Mesendoderm (in vitro differentiated cells): ENCODE results near the gene CLIP3.

Experiments
- DNase-seq: peaks from one replicate; pipeline ENCODE4 v3.0.0; 2013
- H2AK5ac ChIP-seq: 2 replicates; pipeline ENCODE4 v1.6.1; 2013; ENCODE audit warnings: low read length, inconsistent platforms
- H2BK120ac ChIP-seq: 2 replicates; pipeline ENCODE4 v1.6.1; 2013; ENCODE audit warnings: low read depth, mild to moderate bottlenecking, low read length, moderate library complexity, mixed read lengths
- H2BK15ac ChIP-seq: replicated peaks from 2 replicates; pipeline ENCODE4 v1.6.1; 2013; ENCODE audit warnings: low read depth, mild to moderate bottlenecking, moderate library complexity
- H2BK5ac ChIP-seq: 2 replicates; pipeline ENCODE4 v1.6.1; 2013; ENCODE audit warnings: low read length, inconsistent platforms
- H3K18ac ChIP-seq: 2 replicates; pipeline ENCODE4 v1.6.1; 2013; ENCODE audit warnings: mild to moderate bottlenecking, low read length, mixed read lengths
- H3K23ac ChIP-seq: one replicate; pipeline ENCODE4 v1.6.1; 2013; ENCODE audit warnings: low read length
- H3K27ac ChIP-seq: 2 replicates; pipeline ENCODE4 v1.5.1; 2013; ENCODE audit warnings: low read depth, mild to moderate bottlenecking, inconsistent platforms, low read length, moderate library complexity
- H3K27me3 ChIP-seq: 2 replicates; pipeline ENCODE4 v1.6.1; 2013; ENCODE audit warnings: low read length, control low read depth, mild to moderate bottlenecking, inconsistent platforms; ENCODE audit not compliant: insufficient read depth, poor library complexity
- H3K36me3 ChIP-seq: 2 replicates; pipeline ENCODE4 v1.6.1; 2013; ENCODE audit warnings: low read length, inconsistent platforms; ENCODE audit not compliant: control insufficient read depth, insufficient read depth
- H3K4ac ChIP-seq: one replicate; pipeline ENCODE4 v1.6.1; 2013; ENCODE audit warnings: low read depth, mild to moderate bottlenecking, low read length, moderate library complexity
- H3K4me1 ChIP-seq: 2 replicates; pipeline ENCODE4 v1.6.1; 2013; ENCODE audit warnings: low read depth, low read length, inconsistent platforms; ENCODE audit not compliant: control insufficient read depth
- H3K4me2 ChIP-seq: 2 replicates; pipeline ENCODE4 v1.6.1; 2013; ENCODE audit warnings: low read length
- H3K4me3 ChIP-seq: 2 replicates; pipeline ENCODE4 v1.5.1; 2013; ENCODE audit warnings: mild to moderate bottlenecking, low read length
- H3K56ac ChIP-seq: one replicate; pipeline ENCODE4 v1.6.1; 2013; ENCODE audit warnings: low read length
- H3K79me1 ChIP-seq: 2 replicates; pipeline ENCODE4 v1.6.1; 2013; ENCODE audit warnings: low read length, inconsistent platforms
- H3K79me2 ChIP-seq: 2 replicates; pipeline ENCODE4 v1.6.1; 2013; ENCODE audit warnings: mild to moderate bottlenecking, low read length; ENCODE audit not compliant: control insufficient read depth, insufficient read depth
- H3K9ac ChIP-seq: 2 replicates; pipeline ENCODE4 v1.6.1; 2013; ENCODE audit warnings: low read length, inconsistent platforms
- H4K5ac ChIP-seq: one replicate; pipeline ENCODE4 v1.6.1; 2013; ENCODE audit warnings: low read length
- H4K8ac ChIP-seq: one replicate; pipeline ENCODE4 v1.6.1; 2013; ENCODE audit warnings: low read depth, mild to moderate bottlenecking, control low read depth, low read length, moderate library complexity
- WGBS: extraction: QIAGEN DNeasy Blood & Tissue Kit; methylation state at CpG from one replicate; pipeline ENCODE4 v1.1.7; 2013; ENCODE audit warnings: low lambda C conversion rate, missing lambda C conversion rate; ENCODE audit not compliant: insufficient coverage; ENCODE audit errors: extremely low coverage; 5-methylcytosine and 5-hydroxymethylcytosine counted together

The CLIP3 gene

DNA sequence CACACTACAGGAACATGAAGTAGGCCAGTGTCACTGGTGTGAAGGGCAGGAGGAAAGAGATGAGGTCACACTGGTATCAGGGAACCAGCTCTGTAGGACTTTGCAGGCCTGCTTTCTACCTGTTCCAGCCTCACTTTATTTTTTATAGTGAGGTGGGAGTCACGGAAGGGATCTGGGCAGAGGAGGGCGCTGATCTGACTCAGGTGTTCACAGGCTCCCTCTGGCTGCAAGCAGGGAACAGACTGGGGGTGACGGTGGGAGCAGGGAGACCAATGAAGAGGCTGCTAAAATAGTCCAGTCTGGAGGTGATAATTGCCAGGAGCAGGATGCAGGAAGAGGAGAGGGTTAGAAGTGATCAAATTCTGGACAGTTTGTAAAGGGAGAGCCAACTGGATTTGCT lies 18.6 kb upstream of the CLIP3 start:
- H3K9ac ChIP-seq = peak overlapping the region; percentile 8
- H3K4me2 ChIP-seq = no peak overlapping the region
- H4K5ac ChIP-seq = no peak overlapping the region
- H3K79me1 ChIP-seq = peaks cover 2% of the 10 kb centered on the region
- H3K4ac ChIP-seq = no peak overlapping the region
- H4K8ac ChIP-seq = no peak overlapping the region
- H2BK15ac ChIP-seq = no peak overlapping the region
- no peak overlapping the region for H2BK120ac ChIP-seq
- peak; percentile 89 for DNase-seq
- H3K27ac ChIP-seq = no peak overlapping the region
- WGBS = no CpG with 5 or more reads among the region's 3 CpGs
- no peaks in the 10 kb centered on the region for H3K27me3 ChIP-seq
- peaks cover 8% of the 10 kb centered on the region for H3K79me2 ChIP-seq
- no peak overlapping the region for H2AK5ac ChIP-seq
- H3K4me3 ChIP-seq = no peak overlapping the region
- H2BK5ac ChIP-seq = no peak overlapping the region
- no peaks in the 10 kb centered on the region for H3K36me3 ChIP-seq
- H3K23ac ChIP-seq = no peak overlapping the region
- peak overlapping the region; percentile 63 for H3K56ac ChIP-seq
- H3K18ac ChIP-seq = no peak overlapping the region
- H3K4me1 ChIP-seq = peaks cover 7% of the 10 kb centered on the region

DNA sequence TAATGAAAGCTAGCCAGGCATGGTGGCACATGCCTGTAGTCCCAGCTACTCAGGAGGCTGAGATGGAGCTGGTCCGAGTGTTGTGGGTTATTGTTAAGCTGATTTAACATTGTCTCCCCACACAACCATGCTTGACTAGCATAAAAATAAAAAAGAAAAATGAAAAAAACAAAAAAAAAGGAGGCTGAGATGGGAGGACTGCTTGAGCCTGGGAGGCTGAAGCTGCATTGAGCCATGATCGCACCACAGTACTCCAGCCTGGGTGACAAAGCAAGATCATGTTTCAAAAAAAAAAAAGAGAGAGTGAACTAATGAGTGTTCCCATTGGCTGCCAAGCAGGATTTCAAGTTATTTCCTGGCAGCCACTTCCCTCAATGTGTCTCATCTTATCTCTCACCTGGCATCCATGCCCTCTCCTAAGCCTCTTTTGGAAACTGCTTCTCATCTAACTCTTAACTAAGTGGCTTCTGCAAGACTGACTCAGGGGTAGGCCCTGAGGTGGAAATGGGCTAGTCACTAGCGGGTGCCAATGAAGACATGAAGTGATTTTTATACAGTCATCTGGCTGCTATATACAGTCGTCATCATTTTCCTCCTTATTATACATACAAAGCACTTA lies 16.5 kb upstream of the CLIP3 start:
- no peak overlapping the region for H3K23ac ChIP-seq
- H4K5ac ChIP-seq = no peak overlapping the region
- H2AK5ac ChIP-seq = no peak overlapping the region
- no peaks in the 10 kb centered on the region for H3K27me3 ChIP-seq
- H3K4me2 ChIP-seq = no peak overlapping the region
- no CpG with 5 or more reads among the region's 4 CpGs for WGBS
- H3K9ac ChIP-seq = no peak overlapping the region
- H3K27ac ChIP-seq = no peak overlapping the region
- H3K36me3 ChIP-seq = no peaks in the 10 kb centered on the region
- no peak overlapping the region for H3K4me3 ChIP-seq
- H3K4me1 ChIP-seq = peaks cover 5% of the 10 kb centered on the region
- H3K18ac ChIP-seq = no peak overlapping the region
- H2BK15ac ChIP-seq = no peak overlapping the region
- no peaks in the 10 kb centered on the region for H3K79me1 ChIP-seq
- no peaks in the 10 kb centered on the region for H3K79me2 ChIP-seq
- no peak overlapping the region for H2BK120ac ChIP-seq
- H3K4ac ChIP-seq = no peak overlapping the region
- no peak overlapping the region for H2BK5ac ChIP-seq
- no peak for DNase-seq
- no peak overlapping the region for H4K8ac ChIP-seq
- no peak overlapping the region for H3K56ac ChIP-seq

DNA sequence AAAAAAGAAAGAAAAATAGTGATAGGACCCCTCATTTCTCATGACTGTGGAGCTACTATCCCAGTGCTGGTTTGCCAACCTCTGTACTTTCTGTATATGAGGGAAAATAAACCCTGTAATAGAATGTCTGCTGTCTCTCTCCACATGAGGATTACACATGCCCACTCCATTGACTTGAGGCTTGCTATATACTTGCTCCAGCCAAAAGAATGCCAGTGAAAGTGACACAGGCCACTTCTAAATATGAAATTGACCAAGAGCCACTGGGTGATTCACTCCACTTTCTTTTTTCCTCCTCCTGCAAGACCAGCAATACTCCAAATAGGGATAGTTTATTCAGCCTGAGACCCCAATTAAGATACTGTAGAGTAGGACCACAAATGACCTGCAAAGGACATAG lies 15.2 kb upstream of the CLIP3 start:
- no peak overlapping the region for H3K56ac ChIP-seq
- H2BK120ac ChIP-seq = no peak overlapping the region
- no peak overlapping the region for H3K18ac ChIP-seq
- no peak overlapping the region for H4K5ac ChIP-seq
- H3K9ac ChIP-seq = no peak overlapping the region
- H3K4me1 ChIP-seq = peaks cover 3% of the 10 kb centered on the region
- no peak overlapping the region for H3K23ac ChIP-seq
- H3K79me1 ChIP-seq = no peaks in the 10 kb centered on the region
- H3K27me3 ChIP-seq = no peaks in the 10 kb centered on the region
- no peak for DNase-seq
- H3K4me3 ChIP-seq = no peak overlapping the region
- no peak overlapping the region for H2BK15ac ChIP-seq
- H3K36me3 ChIP-seq = no peaks in the 10 kb centered on the region
- no peak overlapping the region for H3K4me2 ChIP-seq
- H2AK5ac ChIP-seq = no peak overlapping the region
- H4K8ac ChIP-seq = no peak overlapping the region
- no peak overlapping the region for H3K27ac ChIP-seq
- H3K79me2 ChIP-seq = no peaks in the 10 kb centered on the region
- no peak overlapping the region for H2BK5ac ChIP-seq
- H3K4ac ChIP-seq = no peak overlapping the region

GRCh38 chr19:36046443-36047050 lies 13.9 kb upstream of the CLIP3 start:
- no peak overlapping the region for H3K56ac ChIP-seq
- H3K79me2 ChIP-seq = no peaks in the 10 kb centered on the region
- H3K4ac ChIP-seq = no peak overlapping the region
- H3K79me1 ChIP-seq = no peaks in the 10 kb centered on the region
- H3K4me3 ChIP-seq = no peak overlapping the region
- H3K36me3 ChIP-seq = no peaks in the 10 kb centered on the region
- DNase-seq = no peak
- no peak overlapping the region for H3K18ac ChIP-seq
- no peak overlapping the region for H2BK15ac ChIP-seq
- no CpG with 5 or more reads among the region's 5 CpGs for WGBS
- H3K4me1 ChIP-seq = peaks cover 2% of the 10 kb centered on the region
- no peak overlapping the region for H3K4me2 ChIP-seq
- no peak overlapping the region for H2BK120ac ChIP-seq
- H3K9ac ChIP-seq = no peak overlapping the region
- no peak overlapping the region for H4K5ac ChIP-seq
- H3K27me3 ChIP-seq = no peaks in the 10 kb centered on the region
- H2BK5ac ChIP-seq = no peak overlapping the region
- no peak overlapping the region for H4K8ac ChIP-seq
- H3K27ac ChIP-seq = no peak overlapping the region
- no peak overlapping the region for H3K23ac ChIP-seq
- H2AK5ac ChIP-seq = no peak overlapping the region

- H3K27me3 ChIP-seq = no peaks in the 10 kb centered on the region
- H3K18ac ChIP-seq = no peak overlapping the region
- H2BK5ac ChIP-seq = no peak overlapping the region
- H3K56ac ChIP-seq = no peak overlapping the region
- no CpG with 5 or more reads among the region's 2 CpGs for WGBS
- no peaks in the 10 kb centered on the region for H3K36me3 ChIP-seq
- H3K4me3 ChIP-seq = no peak overlapping the region
- no peaks in the 10 kb centered on the region for H3K4me1 ChIP-seq
- H3K9ac ChIP-seq = no peak overlapping the region
- no peaks in the 10 kb centered on the region for H3K79me1 ChIP-seq
- no peak overlapping the region for H3K4me2 ChIP-seq
- H2BK120ac ChIP-seq = no peak overlapping the region
- H2BK15ac ChIP-seq = no peak overlapping the region
- no peak for DNase-seq
- no peaks in the 10 kb centered on the region for H3K79me2 ChIP-seq
- H3K27ac ChIP-seq = no peak overlapping the region
- H4K8ac ChIP-seq = no peak overlapping the region
- H2AK5ac ChIP-seq = no peak overlapping the region
- no peak overlapping the region for H3K4ac ChIP-seq
- no peak overlapping the region for H3K23ac ChIP-seq
- no peak overlapping the region for H4K5ac ChIP-seq
These were observed 11.3 kb upstream of the CLIP3 start for GRCh38 chr19:36043952-36044351.

GRCh38 chr19:36041831-36042230 lies 9.2 kb upstream of the CLIP3 start:
- H3K23ac ChIP-seq = no peak overlapping the region
- H3K4me1 ChIP-seq = no peaks in the 10 kb centered on the region
- no peak overlapping the region for H4K8ac ChIP-seq
- no peak overlapping the region for H3K27ac ChIP-seq
- H3K56ac ChIP-seq = no peak overlapping the region
- no peaks in the 10 kb centered on the region for H3K36me3 ChIP-seq
- DNase-seq = peak; percentile 61
- H4K5ac ChIP-seq = no peak overlapping the region
- no peak overlapping the region for H2BK15ac ChIP-seq
- no peak overlapping the region for H3K4me3 ChIP-seq
- no peak overlapping the region for H2BK5ac ChIP-seq
- no peak overlapping the region for H2AK5ac ChIP-seq
- no peak overlapping the region for H3K18ac ChIP-seq
- H3K79me2 ChIP-seq = no peaks in the 10 kb centered on the region
- no peak overlapping the region for H3K4me2 ChIP-seq
- no peak overlapping the region for H3K9ac ChIP-seq
- H3K4ac ChIP-seq = no peak overlapping the region
- no peaks in the 10 kb centered on the region for H3K79me1 ChIP-seq
- no peak overlapping the region for H2BK120ac ChIP-seq
- WGBS = no CpG with 5 or more reads among the region's 3 CpGs
- no peaks in the 10 kb centered on the region for H3K27me3 ChIP-seq
